MCF 10A (cell line): ENCODE data around the gene SLC35A3. TPM values are rescaled to one million over a fixed set of nuclear protein-coding genes. Genes with fewer than 3 reads are reported as not detected.
"Not testable (repeated sequence)": the region's sequence is repeated elsewhere in the genome, so short reads cannot be mapped to it uniquely, and the experiment has no call there.

Experiments used
- BruUV-seq: library from RNA; stranded (reverse); fragments of 400-500 nt; replicated peaks from 2 replicates; lab custom pipeline; 2021; lab: Mats Ljungman, UMichigan
- CTCF ChIA-PET: fragments of 300-600 bp; sonication (Branson Sonifier 250); formaldehyde crosslinking; extraction: SDS; loops from one replicate; lab custom pipeline; 2021; ENCODE audit warnings: antibody characterized with exemption, inconsistent platforms; lab: Yijun Ruan, JAX
- POLR2A ChIA-PET: fragments of 300-600, 350-650 bp; sonication (Branson Sonifier 250); formaldehyde crosslinking; extraction: SDS; loops from one replicate; lab custom pipeline; 2020; ENCODE audit warnings: antibody characterized with exemption, inconsistent platforms; lab: Yijun Ruan, JAX
- DNase-seq: peaks from one replicate; pipeline ENCODE4 v3.0.0-alpha.2; 2018; ENCODE audit not compliant: unreplicated experiment
- H3K27ac Mint-ChIP-seq: one replicate; pipeline ENCODE4 v1.8.0; 2022; ENCODE audit warnings: mild to moderate bottlenecking, low read depth, mixed read lengths; ENCODE audit not compliant: unreplicated experiment
- H3K27me3 Mint-ChIP-seq: one replicate; pipeline ENCODE4 v1.8.0; 2022; ENCODE audit warnings: mixed read lengths; ENCODE audit not compliant: insufficient read depth, unreplicated experiment
- H3K36me3 Mint-ChIP-seq: one replicate; pipeline ENCODE4 v1.8.0; 2022; ENCODE audit warnings: mild to moderate bottlenecking, moderate library complexity, mixed read lengths; ENCODE audit not compliant: insufficient read depth, unreplicated experiment
- H3K4me1 Mint-ChIP-seq: one replicate; pipeline ENCODE4 v1.8.0; 2022; ENCODE audit warnings: mixed read lengths; ENCODE audit not compliant: insufficient read depth, unreplicated experiment
- H3K4me3 Mint-ChIP-seq: one replicate; pipeline ENCODE4 v1.8.0; 2022; ENCODE audit warnings: mild to moderate bottlenecking, moderate library complexity, mixed read lengths; ENCODE audit not compliant: unreplicated experiment
- H3K9me3 Mint-ChIP-seq: one replicate; pipeline ENCODE4 v1.8.0; 2022; ENCODE audit warnings: mixed read lengths; ENCODE audit not compliant: unreplicated experiment
- intact Hi-C: fragments of 100-400 bp; cut with micrococcal nuclease; formaldehyde crosslinking; loops from 2 replicates; pipeline ENCODE4 v1.14.1; 2022
- total RNA-seq: library from RNA; stranded (reverse); gene quantifications from 2 replicates; pipeline ENCODE4 v1.2.3, GENCODE V29; 2022
- TF ChIP-seq, protein P1 (sequence below): fragments of 200-600 bp; IDR thresholded peaks from one replicate; pipeline ENCODE4 v1.8.0; 2022; ENCODE audit warnings: antibody characterized with exemption, mild to moderate bottlenecking; ENCODE audit not compliant: unreplicated experiment

Gene SLC35A3
- total RNA-seq, 1 experiment from 2014 or later, result 15.1 TPM

DNA sequence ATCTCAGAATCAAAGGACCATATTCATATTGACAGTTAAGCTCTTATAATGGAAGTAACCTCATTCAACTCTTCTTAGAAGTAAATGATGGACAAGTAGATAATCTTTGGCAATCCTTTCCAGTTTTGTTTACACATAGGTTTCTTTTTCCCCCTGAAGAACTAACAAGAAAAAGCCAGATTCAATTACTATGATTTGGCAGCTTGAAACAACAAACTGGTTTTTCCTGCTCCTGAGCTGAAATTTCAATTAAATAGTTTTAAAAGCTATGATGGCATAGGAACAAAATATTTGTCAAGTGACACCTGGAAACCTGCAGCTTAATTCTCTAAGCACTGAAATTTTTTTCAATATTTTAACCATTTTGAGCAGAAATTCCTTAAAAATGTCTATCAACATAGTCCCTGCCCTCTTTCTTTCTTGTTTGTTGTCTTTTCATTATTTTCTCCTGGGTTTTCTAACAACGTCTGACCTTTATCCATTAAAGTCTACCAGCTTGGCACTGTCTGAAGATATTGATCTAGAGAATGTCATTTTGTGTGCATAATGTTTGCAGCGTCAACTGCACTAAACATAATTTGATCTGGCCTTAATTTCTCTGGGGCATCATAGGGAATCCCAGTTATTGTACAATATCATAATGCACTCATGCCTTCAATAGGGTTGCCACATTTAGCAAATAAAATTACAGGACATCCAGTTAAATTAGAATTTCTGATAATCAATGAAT lies 4.0 kb upstream of the SLC35A3 start:
- Mint-ChIP-seq H3K4me1 (peaks cover 8% of the 10 kb centered on the region), H3K27me3 (no peaks in the 10 kb centered on the region), H3K27ac (no peak overlapping the region), H3K9me3 (no peaks in the 10 kb centered on the region), H3K36me3 (peaks cover 6% of the 10 kb centered on the region), H3K4me3 (no peak overlapping the region)
- POLR2A ChIA-PET, result interaction anchor here (1.9 kb wide), 1 partner anchor 72 kb away, joined by 4 read pairs; a partner anchor contains a TSS
- TF ChIP-seq, protein P1, sequence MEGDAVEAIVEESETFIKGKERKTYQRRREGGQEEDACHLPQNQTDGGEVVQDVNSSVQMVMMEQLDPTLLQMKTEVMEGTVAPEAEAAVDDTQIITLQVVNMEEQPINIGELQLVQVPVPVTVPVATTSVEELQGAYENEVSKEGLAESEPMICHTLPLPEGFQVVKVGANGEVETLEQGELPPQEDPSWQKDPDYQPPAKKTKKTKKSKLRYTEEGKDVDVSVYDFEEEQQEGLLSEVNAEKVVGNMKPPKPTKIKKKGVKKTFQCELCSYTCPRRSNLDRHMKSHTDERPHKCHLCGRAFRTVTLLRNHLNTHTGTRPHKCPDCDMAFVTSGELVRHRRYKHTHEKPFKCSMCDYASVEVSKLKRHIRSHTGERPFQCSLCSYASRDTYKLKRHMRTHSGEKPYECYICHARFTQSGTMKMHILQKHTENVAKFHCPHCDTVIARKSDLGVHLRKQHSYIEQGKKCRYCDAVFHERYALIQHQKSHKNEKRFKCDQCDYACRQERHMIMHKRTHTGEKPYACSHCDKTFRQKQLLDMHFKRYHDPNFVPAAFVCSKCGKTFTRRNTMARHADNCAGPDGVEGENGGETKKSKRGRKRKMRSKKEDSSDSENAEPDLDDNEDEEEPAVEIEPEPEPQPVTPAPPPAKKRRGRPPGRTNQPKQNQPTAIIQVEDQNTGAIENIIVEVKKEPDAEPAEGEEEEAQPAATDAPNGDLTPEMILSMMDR, result no peak
- BruUV-seq, result no TSS peak
- CTCF ChIA-PET, result interaction anchor here (0.5 to 1.6 kb wide), 2 partner anchors 68 to 491 kb away, joined by 3 to 5 read pairs; no protein-coding TSS in a partner anchor
- no peak for DNase-seq
- intact Hi-C loops, result no loop called here

DNA sequence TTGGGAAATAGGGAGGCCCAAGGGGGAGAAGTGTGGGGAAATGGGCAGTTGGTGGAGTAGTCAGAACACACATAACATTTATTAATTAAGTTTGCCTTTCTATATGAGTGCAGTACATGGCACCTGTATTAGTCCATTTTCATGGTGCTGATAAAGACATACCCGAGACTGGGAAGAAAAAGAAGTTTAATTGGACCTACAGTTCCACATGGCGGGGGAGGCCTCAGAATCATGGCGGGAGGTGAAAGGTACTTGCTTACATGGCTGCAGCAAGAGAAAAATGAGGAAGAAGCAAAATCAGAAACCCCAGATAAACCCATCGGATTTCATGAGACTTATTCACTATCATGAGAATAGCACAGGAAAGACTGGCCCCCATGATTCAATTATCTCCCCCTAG lies 1.6 kb upstream of the SLC35A3 start:
- Mint-ChIP-seq H3K4me1 (peaks cover 6% of the 10 kb centered on the region), H3K9me3 (no peaks in the 10 kb centered on the region), H3K27me3 (no peaks in the 10 kb centered on the region), H3K36me3 (no peaks in the 10 kb centered on the region), H3K4me3 (peak overlapping the region; percentile 24), H3K27ac (no peak overlapping the region)
- ChIA-PET CTCF (no interaction called here), POLR2A (no interaction called here)
- intact Hi-C loops, result no loop called here
- DNase-seq, result no peak
- TF ChIP-seq, protein P1, result no peak
- BruUV-seq, result no TSS peak

DNA sequence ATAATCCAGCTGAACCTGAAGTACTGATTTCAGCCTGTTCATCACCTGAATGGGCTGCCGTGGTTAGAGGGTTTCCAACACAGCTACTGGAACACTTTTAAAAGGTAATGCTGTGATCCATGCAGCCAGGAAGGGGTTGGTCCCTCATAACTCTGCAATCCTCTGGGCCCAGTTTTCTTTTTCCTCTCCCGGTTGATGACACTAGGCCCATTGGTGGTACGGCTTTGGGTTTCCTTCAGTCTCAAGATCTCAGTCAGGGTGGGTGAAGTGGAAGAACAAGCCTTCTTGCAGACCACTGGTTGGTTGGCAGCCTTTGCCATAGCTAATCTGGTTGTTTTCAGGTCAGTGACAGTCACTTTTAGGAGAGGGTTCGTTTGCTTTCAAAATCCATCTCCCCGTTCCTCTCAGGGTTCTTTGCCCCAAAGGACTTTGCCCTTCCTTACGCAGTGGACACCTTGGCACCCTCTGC lies 502 bp upstream of the SLC35A3 start:
- ChIA-PET POLR2A (interaction anchor here (0.9 to 2.5 kb wide), 18 partner anchors 9 to 927 kb away, joined by 3 to 47 read pairs (median 8); partner anchors contain the start of genes AGL, EXTL2, FRRS1 and SASS6), CTCF (interaction anchor here (0.6 to 1.3 kb wide), 4 partner anchors 9 to 490 kb away, joined by 3 to 7 read pairs (median 3); no protein-coding TSS in a partner anchor)
- Mint-ChIP-seq H3K27ac (peak overlapping the region; percentile 92), H3K27me3 (no peaks in the 10 kb centered on the region), H3K36me3 (no peaks in the 10 kb centered on the region), H3K4me1 (peaks cover 6% of the 10 kb centered on the region), H3K9me3 (no peaks in the 10 kb centered on the region), H3K4me3 (peak overlapping the region; percentile 99)
- intact Hi-C loops, result no loop called here
- TF ChIP-seq, protein P1, result no peak
- DNase-seq, result no peak
- no TSS peak for BruUV-seq

DNA sequence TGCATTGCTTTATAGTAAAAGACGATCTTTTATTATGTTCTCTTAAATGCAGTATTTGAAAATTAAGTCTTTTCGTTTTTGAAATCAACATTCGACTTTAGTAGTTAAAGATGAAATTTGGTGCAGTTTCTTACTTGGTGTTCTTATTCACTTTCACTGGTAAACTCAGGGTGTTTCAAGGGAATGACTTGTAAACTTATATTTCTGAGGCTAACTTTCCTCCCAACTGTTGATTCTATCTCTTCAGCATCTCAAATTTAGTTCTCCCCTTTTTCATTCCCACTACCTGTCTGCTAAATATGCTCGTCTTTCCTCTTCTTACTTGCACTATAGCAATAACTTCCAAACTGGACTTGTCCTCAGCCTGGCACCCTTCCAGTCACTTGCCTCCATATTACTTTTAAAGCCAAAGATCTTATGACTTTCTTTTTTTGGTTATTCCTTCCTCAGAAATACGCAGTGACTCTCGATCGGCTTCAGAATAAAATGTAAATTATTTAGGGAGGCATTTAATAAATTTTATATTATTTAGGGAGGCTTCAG lies 988 bp downstream of the SLC35A3 start:
- H3K4me1 Mint-ChIP-seq, result peaks cover 12% of the 10 kb centered on the region
- TF ChIP-seq, protein P1, result no peak
- peak; percentile 17 for DNase-seq
- peak overlapping the region; percentile 92 for H3K27ac Mint-ChIP-seq
- ChIA-PET CTCF (interaction anchor here (1.0 kb wide), 1 partner anchor 11 kb away, joined by 4 read pairs; no protein-coding TSS in a partner anchor), POLR2A (interaction anchor here (0.6 to 2.5 kb wide), 21 partner anchors 9 to 980 kb away, joined by 3 to 47 read pairs (median 6); partner anchors contain the start of genes AGL, DBT, RTCA and SASS6)
- intact Hi-C loops, result loop anchor here (1.0 to 5.0 kb wide), 3 partner anchors 68 to 163 kb away; partner anchors contain the start of genes SASS6 and TRMT13
- H3K36me3 Mint-ChIP-seq, result peaks cover 7% of the 10 kb centered on the region
- H3K27me3 Mint-ChIP-seq, result no peaks in the 10 kb centered on the region
- peak overlapping the region; percentile 99 for H3K4me3 Mint-ChIP-seq
- BruUV-seq, result no TSS peak
- no peaks in the 10 kb centered on the region for H3K9me3 Mint-ChIP-seq

DNA sequence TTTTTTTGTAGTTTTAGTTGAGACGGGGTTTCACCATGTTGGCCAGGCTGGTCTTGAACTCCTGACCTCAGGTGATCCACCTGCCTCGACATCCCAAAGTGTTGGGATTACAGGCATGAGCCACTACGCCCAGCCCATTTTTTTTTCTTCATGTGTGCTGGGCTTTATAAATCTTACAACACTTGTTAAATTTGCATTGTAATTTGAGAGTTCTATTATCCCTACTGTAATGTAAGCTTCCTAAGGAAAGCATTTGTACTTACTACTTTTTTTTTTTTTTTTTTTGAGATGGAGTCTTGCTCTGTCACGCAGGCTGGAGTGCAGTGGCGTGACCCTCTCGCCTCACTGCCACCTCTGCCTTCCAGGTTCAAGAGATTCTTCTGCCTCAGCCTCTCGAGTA lies 2.3 kb downstream of the SLC35A3 start:
- intact Hi-C loops, result loop anchor here (1.0 to 5.0 kb wide), 2 partner anchors 122 to 165 kb away; partner anchors contain the start of gene AGL

More for the DNA sequence above, 2.3 kb downstream of the SLC35A3 start:
- CTCF ChIA-PET, result interaction anchor here (0.6 kb wide), 1 partner anchor 103 kb away, joined by 3 read pairs; no protein-coding TSS in a partner anchor
- not testable (repeated sequence) for H3K27me3 Mint-ChIP-seq, H3K36me3 Mint-ChIP-seq, DNase-seq, H3K9me3 Mint-ChIP-seq
- POLR2A ChIA-PET, result interaction anchor here (1.2 to 1.9 kb wide), 2 partner anchors 10 to 66 kb away, joined by 3 to 4 read pairs; a partner anchor contains a TSS
- Mint-ChIP-seq H3K4me3 (peak overlapping the region; percentile 58), H3K4me1 (peaks cover 12% of the 10 kb centered on the region), H3K27ac (peak overlapping the region; percentile 92)
- TSS peak; percentile 94 for BruUV-seq
